ENCODE data around the gene ARSK.

ARSK gene

DNA sequence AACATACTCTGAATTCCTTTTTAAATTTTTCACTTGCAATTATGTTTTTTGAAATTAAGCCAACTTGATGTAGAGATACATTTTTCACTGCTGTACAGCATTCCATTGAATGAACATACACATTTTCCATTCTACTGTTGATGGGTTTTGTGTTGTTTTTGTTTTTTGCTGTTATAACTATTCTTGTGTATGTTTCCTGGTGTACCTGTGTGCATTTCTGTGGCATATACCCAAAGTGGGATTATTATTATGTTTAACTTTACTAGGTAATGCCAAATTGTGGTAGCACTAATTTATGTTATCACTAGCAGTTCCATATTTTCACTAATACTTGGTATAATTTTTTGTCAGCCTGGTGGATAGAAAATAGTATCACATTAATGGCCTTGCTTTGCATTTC lies 94.4 kb downstream of the ARSK start:
- no peak for DNase-seq (ENCODE audit: low spot score)

- no peak for DNase-seq (ENCODE audit: low spot score)
These were observed 95.1 kb downstream of the ARSK start for GRCh38 chr5:95649842-95650620.

GRCh38 chr5:95652849-95653248 lies 97.9 kb downstream of the ARSK start:
- no peak for DNase-seq (ENCODE audit: low spot score)

GRCh38 chr5:95654196-95654595 lies 99.3 kb downstream of the ARSK start:
- no peak for DNase-seq (ENCODE audit: low spot score)

Measured in CD4-positive, alpha-beta T cell treated with Interleukin-15 for 4 hours (primary cell).